HCT116 (cell line): ENCODE data around the gene HOPX.

Experiments used
- CEBPB ChIP-seq: IDR thresholded peaks from 2 replicates; pipeline ENCODE4 v1.6.1; 2012; ENCODE audit warnings: low read depth
- CTCF ChIP-seq, 3 experiments: fragments of 200-600 bp in 1 of 3; sonication (generic) in 1 of 3; IDR thresholded peaks in 2 of 3; conservative IDR thresholded peaks in 1 of 3; 2 replicates each; pipeline ENCODE4 v1.5.1; 2012 to 2017; ENCODE audit warnings: low read depth in 2 of 3, low read length in 2 of 3, antibody characterized with exemption in 1 of 3, borderline replicate concordance in 1 of 3, control low read depth in 1 of 3, mild to moderate bottlenecking in 1 of 3, mixed read lengths in 1 of 3, mixed run types in 1 of 3, moderate library complexity in 1 of 3; ENCODE audit not compliant: insufficient read depth in 1 of 3
- EZH2 ChIP-seq: fragments of 200-600 bp; sonication (generic); IDR thresholded peaks from 2 replicates; pipeline ENCODE4 v1.6.1; 2017; ENCODE audit warnings: antibody characterized with exemption, mixed run types
- EZH2phosphoT487 ChIP-seq: fragments of 200-600 bp; IDR thresholded peaks from 2 replicates; pipeline ENCODE4 v1.6.1; 2018; ENCODE audit warnings: antibody characterized with exemption, borderline replicate concordance
- MAX ChIP-seq: IDR thresholded peaks from 2 replicates; pipeline ENCODE4 v1.6.1; 2012
- POLR2A ChIP-seq: IDR thresholded peaks from 2 replicates; pipeline ENCODE4 v1.7.0; 2011; ENCODE audit warnings: borderline replicate concordance; ENCODE audit not compliant: insufficient read depth, insufficient read length; ENCODE audit errors: extremely low read depth
- POLR2AphosphoS5 ChIP-seq: IDR thresholded peaks from 2 replicates; pipeline ENCODE4 v1.6.1; 2011; ENCODE audit warnings: mild to moderate bottlenecking, low read depth, low read length, moderate library complexity
- RAD21 ChIP-seq: IDR thresholded peaks from 2 replicates; pipeline ENCODE4 v1.6.1; 2012; ENCODE audit warnings: low read depth, mild to moderate bottlenecking
- REST ChIP-seq: IDR thresholded peaks from 2 replicates; pipeline ENCODE4 v1.6.1; 2012; ENCODE audit warnings: low read depth
- SIN3A ChIP-seq: IDR thresholded peaks from 2 replicates; pipeline ENCODE4 v1.6.1; 2012; ENCODE audit warnings: low read depth
- SP1 ChIP-seq: IDR thresholded peaks from 2 replicates; pipeline ENCODE4 v1.6.1; 2012; ENCODE audit warnings: low read depth
- SRF ChIP-seq: IDR thresholded peaks from 2 replicates; pipeline ENCODE4 v1.6.1; 2012; ENCODE audit warnings: low read depth

- TF ChIP-seq CTCF (IDR thresholded peaks at IDR 0.05 in 2 of 3, conservative IDR thresholded peaks at IDR 0.05 in 1 of 3; ENCODE audit: borderline replicate concordance in 1 of 3, insufficient read depth in 1 of 3, low read depth in 2 of 3, low read length in 2 of 3) (no peak), EZH2 (no peak), POLR2AphosphoS5 (no peak), MAX (no peak), EZH2phosphoT487 (no peak), POLR2A (no peak), SRF (no peak), REST (no peak), SP1 (no peak), CEBPB (no peak), RAD21 (no peak), SIN3A (no peak)
Measured at GRCh38 chr4:56674984-56675383, 6.1 kb downstream of the HOPX start.
